OCI-LY1 (cell line): ENCODE data around the gene PNLIPRP2.

Experiments
- EZH2 ChIP-seq: fragments of 200-600 bp; sonication (generic), shearing (Covaris generic); IDR thresholded peaks from 2 replicates; pipeline ENCODE4 v1.8.0; 2017; ENCODE audit warnings: borderline replicate concordance, mixed run types, mild to moderate bottlenecking, antibody characterized with exemption, low read length, moderate library complexity, mixed read lengths
- TF ChIP-seq, protein P1 (sequence below): fragments of 200-600 bp; sonication (generic), shearing (Covaris generic); IDR thresholded peaks from 2 replicates; pipeline ENCODE4 v1.5.1; 2017; ENCODE audit warnings: mild to moderate bottlenecking, antibody characterized with exemption, low read length, moderate library complexity, mixed read lengths

DNA sequence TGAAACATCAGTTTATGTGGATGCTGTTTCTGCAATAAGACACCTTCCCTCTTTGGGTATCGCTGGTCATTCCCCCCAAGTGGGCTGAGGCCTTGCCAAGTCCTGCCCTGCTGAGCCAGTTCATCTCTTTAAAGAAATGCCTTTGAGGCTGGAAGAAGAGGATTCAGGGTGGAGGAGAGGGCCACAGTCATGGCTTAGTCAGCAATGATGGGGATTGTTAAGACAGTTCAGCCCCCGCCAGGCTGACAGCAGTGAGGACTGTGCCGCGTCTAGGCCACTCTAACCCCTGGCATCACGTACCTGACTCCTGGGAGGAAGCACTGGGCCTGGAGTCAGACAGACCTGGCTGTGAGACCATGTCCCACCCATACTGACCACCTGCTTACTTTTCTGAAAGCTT is 48.3 kb downstream of the PNLIPRP2 start:
- TF ChIP-seq, protein P1, sequence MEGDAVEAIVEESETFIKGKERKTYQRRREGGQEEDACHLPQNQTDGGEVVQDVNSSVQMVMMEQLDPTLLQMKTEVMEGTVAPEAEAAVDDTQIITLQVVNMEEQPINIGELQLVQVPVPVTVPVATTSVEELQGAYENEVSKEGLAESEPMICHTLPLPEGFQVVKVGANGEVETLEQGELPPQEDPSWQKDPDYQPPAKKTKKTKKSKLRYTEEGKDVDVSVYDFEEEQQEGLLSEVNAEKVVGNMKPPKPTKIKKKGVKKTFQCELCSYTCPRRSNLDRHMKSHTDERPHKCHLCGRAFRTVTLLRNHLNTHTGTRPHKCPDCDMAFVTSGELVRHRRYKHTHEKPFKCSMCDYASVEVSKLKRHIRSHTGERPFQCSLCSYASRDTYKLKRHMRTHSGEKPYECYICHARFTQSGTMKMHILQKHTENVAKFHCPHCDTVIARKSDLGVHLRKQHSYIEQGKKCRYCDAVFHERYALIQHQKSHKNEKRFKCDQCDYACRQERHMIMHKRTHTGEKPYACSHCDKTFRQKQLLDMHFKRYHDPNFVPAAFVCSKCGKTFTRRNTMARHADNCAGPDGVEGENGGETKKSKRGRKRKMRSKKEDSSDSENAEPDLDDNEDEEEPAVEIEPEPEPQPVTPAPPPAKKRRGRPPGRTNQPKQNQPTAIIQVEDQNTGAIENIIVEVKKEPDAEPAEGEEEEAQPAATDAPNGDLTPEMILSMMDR = no peak
- no peak for TF ChIP-seq EZH2
